Loucy (cell line): ENCODE measurements around the gene DHRSX.

Experiments
- CTCF ChIP-seq: fragments of 200-600 bp; sonication (generic); conservative IDR thresholded peaks from 2 replicates; pipeline ENCODE4 v1.5.1; 2014; ENCODE audit warnings: mild to moderate bottlenecking, antibody characterized with exemption, low read length
- EZH2phosphoT487 ChIP-seq: fragments of 200-600 bp; IDR thresholded peaks from 2 replicates; pipeline ENCODE4 v1.6.1; 2018; ENCODE audit warnings: antibody characterized with exemption, mild to moderate bottlenecking, moderate library complexity, borderline replicate concordance

- TF ChIP-seq EZH2phosphoT487, result no peak
- no peak for TF ChIP-seq CTCF
These were observed 276.1 kb downstream of the DHRSX start for GRCh38 chrX:2224597-2225235.
